ENCODE measurements around the gene DMBT1.

- peak; percentile 85 for TF ChIP-seq CTCF (conservative IDR thresholded peaks at IDR 0.05; ENCODE audit: low read depth, low read length)
- TF ChIP-seq EZH2 (IDR thresholded peaks at IDR 0.05; ENCODE audit: low read length, unreplicated experiment), result no peak
- TF ChIP-seq EZH2phosphoT487 (IDR thresholded peaks at IDR 0.05; ENCODE audit: borderline replicate concordance, low read length), result no peak
These were observed 5.2 kb downstream of the DMBT1 start for GRCh38 chr10:122565766-122566206.

Data from PC-3 (cell line).